NCI-H2196 (cell line): ENCODE results near the gene TANGO2.
A peak's percentile ranks its signal among the peaks of the same experiment; 100 is the strongest.

Experiments used
- DNase-seq: peaks from one replicate; lab custom pipeline; 2025; ENCODE audit not compliant: unreplicated experiment; lab: John Stamatoyannopoulos, UW

Gene TANGO2

GRCh38 chr22:20096574-20097420, 75.9 kb downstream of the TANGO2 start:
- no peak for DNase-seq

DNA sequence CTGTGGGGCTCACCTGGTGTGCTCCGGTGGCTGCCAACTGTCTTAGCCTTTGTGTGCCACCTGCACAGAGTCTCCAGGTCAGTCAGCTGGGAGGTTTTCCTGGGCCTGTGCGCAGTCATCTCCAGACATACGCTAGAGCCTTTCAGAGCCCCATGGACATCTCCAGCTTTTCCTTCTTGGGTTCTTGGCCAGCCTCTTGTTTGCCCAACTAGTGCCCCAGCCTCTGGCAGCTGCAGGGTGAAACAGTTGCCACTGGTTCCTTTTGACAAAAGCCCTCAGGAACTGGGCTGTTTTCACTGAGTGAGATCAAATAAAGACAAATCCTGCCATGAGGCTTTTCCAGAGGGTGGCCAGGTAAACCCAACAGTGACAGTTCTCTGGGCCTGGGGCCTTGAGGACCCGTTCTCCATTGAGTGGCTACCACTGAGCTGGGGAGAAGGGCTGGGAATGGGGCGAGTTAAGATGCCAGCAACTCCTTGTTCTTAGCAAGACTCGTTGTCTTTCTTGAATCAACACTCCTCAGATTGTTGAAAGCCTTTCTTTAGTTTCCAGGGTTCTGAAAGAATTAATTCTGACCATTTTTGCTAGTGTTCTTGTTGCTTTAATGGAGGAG, 78.3 kb downstream of the TANGO2 start:
- no peak for DNase-seq

DNA sequence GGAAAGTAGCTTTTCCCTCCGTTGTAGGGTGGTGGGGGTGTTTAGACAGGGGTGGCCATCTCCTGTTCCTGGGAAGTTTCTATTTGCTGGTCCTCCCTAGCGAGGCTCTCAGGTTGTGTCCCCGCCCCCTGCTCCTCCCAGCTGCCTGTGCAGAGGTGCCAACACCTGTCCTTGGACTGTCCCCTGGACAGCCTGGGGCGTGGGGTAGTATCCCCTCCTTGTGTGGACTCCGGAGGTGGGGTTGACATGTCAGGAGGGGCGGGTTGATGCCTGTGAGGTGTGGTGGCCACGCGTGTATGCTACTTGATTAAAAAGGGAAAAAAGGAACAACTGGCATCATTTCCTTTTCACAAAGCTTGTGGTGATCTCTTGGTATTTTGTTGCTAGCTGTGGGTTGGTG, 80.7 kb downstream of the TANGO2 start:
- no peak for DNase-seq

DNA sequence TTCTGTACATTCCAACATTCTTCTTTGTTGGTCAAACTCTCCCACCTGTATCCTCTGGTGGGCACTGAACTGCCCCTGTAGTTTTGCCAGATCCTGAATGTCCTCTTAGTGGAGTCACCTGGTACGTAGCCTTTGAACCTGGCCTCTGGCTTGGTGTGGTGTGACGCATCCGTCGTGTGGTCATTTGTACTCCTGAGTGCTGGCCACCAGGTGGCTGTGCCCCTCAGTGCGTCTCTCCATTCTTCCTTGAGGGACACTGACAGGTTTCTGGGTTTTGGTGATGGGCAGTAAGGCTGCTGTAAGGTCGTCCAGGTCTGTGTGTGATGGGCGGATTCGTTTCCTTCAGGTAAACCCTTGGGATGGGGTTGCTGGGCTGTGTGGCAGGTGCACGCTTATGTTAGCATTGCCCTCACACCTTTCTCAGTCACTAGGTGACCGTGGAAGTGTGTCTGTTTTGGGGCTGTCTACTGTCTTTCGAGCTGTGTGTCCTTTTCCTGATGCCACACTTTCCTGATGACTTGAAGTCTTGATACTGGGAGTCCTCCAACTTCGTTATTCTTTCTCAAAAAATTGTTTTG, 81.4 kb downstream of the TANGO2 start:
- DNase-seq, result no peak

DNA sequence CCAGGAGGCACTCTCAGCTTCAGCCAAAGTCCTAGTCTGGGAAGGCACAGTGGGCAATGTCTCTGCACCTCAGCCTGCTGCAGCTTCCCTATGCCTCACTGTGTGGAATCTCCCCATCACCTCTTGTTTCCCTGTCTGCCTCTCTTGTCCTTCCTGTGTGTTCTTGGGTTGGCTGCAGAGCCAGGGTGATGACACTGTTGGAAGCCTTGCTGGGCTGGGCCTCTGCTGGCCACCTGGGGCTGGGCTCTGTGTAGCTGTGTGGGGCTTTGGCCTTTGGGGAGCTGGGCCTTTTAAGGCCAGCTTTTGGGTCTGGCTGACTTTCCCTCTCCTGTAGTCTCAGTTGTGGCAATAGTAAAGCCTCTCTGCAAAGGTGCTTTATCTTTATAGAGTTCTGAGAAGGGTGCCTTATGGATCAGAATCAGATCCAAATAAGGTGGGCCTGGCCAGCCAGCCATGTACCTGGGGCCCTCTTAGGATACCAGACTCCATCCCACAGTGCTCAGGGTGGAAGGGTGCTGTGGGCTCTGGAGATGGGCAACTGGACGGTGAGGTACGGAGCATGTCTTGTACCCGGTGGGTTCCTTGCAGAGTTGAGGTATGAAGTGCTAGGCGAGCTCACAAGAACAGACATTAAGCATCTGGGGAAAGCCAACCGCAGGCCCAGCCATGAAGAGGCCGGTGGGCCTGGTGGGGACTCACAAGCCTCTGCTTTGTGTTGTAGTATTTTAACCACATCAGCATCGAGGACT, 84.7 kb downstream of the TANGO2 start:
- no peak for DNase-seq

DNA sequence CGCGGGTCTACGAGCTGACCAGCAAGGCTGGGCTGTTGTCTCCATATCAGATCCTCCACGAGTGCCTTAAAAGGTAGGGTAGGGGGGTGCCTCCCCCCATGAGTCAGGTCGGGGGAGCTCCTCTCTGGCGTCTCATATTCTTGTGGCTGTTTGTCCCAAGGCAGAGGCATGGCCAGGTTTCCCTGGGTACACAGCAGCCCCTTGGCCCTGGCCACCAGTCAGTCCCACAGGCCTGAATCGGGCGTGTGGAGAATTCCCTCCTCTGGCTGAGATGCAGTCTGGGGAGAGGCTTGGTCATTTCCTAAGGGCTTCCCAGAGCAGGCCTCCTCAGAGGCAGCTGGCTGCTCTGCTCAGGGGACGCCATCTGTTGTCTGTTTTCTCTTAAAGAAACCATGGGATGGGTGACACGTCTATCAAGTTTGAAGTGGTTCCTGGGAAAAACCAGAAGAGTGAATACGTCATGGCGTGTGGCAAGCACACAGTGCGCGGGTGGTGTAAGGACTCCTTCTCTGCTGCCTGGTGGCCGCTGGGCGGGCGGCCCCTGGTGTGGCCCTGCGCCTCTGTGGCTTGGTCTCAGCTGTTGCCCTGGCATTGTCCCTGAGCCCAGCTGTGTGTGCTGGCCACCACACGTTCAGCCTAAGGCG, 85.4 kb downstream of the TANGO2 start:
- DNase-seq, result no peak

DNA sequence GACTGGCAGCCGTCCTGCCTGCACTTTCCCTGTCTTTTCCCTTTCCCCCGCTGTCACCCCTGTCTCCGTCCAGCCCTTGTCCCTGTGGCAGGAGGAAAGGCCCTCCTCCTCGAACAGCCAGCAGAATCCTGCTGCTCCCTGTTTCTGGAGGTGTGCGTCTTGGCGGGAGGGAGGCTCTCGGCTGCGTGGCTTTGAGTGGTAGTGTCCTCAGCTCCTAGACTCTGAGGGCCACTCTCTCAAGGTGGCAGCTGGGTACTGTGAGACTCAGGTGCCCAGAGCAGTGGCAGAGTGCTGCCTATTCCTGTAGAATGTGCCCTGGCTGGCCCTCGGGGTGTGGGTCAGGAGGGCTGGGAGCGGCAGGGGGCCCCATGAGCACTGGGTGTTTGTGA, 85.9 kb downstream of the TANGO2 start:
- DNase-seq, result no peak

DNA sequence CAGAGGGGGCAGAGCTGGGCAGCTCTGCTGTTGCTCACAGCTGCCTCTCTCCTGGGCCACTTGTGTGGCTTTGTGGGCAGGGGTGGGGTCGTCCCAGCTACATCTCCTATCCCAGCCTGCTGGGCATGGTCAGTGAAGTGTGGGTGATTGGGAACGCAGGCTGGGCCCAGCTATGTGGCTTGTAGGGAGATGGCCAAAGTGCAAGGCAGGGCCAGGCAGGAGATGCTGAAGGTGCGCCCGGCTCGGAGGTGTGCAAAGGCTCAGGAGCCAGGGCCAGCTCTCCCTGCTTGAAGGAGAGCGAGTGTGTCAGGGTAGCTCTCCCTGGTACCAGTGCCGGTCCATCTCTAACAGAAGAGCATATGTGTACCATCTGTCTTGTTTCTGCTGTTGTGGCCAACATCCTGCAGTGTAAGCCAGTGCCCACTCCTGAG, 86.6 kb downstream of the TANGO2 start:
- no peak for DNase-seq

DNA sequence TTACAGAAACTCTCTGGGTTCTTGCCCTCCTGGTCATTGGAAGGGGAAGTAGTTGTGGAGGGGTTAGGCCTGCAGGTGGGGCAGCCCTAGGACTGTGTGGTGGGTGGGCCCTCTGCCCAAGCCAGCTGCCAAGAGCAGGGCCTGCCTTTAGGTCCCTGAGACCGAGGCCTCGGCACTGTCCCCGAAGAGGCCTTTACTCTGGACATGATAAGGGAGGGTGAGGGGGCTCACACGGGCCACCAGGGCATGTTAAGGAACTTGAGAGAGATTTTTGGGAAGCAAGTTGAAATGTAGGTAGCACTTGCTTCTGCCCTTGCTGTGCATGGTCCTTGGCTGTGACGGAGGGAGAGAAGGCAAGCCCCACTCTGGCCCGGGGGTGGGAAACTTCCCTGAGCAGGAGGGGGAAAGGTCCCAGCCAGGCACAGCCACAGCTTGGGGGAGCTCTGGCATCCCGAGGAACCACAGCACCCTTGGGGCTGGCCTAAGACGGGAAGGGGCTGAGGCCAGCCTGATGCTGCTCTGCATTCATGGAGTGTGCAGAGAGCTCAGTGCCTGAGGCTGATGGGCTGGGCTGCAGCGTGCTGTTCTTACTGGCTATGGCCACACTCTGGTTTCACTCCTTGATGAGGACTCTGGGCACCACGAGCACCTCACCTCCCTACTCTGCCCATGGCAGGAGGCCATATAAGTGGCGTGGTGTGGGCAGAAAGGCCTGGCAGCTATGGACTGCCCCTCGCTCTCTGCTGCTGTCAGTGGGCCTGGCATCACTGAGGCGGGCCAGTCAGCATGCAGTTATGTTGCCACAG, 87.2 kb downstream of the TANGO2 start:
- no peak for DNase-seq

DNA sequence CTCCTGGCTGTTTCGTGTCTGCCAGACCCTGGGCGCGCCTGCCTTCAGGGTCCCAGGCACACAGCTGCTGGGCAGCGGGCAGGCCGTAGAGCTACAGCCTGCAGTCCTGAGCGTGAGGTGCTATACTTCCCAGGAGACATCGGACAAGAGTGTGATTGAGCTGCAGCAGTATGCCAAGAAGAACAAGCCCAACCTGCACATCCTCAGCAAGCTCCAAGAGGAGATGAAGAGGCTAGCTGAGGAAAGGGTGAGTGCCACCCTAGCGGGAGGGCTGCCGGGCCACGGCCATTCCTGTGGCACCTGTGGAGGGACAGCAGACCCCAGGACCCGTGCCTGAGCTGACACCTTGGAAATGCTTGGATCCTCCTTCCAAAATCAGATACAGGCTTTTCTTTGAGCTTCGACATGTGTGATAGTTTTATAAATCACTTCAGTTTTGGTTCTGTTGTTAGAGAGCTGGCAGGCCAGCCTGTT, 87.9 kb downstream of the TANGO2 start:
- DNase-seq, result no peak

GRCh38 chr22:20109411-20110358, 88.8 kb downstream of the TANGO2 start:
- DNase-seq, result no peak

DNA sequence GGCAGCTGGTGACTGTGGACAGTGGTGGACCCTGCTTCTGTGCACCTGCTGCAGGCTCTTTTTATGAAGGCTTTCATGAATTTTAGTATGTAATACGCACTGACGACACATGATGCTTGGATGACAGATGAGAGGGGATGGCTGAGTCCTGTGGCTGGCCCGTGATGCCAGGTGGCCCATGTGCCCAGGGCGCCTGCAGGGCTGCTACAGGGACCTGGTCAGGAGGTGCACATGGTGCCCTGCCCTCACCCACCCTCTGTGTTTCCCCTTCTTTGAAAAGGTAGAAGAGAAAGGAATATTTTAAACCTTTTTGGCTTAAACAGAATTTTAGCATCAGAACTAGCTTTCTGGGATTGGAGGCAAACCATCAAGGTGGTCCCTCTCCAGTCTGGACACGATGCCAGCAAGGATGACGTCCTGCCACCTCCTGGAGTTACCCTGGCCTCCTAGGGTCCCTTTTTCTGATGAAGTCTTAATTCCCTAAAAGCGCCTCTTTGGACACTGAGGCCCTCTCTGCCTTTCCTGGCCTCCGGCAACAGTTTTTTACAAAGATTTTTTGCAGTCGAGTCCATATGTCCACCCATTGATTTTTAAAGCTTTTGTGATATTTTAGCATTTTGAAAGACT, 89.6 kb downstream of the TANGO2 start:
- no peak for DNase-seq

DNA sequence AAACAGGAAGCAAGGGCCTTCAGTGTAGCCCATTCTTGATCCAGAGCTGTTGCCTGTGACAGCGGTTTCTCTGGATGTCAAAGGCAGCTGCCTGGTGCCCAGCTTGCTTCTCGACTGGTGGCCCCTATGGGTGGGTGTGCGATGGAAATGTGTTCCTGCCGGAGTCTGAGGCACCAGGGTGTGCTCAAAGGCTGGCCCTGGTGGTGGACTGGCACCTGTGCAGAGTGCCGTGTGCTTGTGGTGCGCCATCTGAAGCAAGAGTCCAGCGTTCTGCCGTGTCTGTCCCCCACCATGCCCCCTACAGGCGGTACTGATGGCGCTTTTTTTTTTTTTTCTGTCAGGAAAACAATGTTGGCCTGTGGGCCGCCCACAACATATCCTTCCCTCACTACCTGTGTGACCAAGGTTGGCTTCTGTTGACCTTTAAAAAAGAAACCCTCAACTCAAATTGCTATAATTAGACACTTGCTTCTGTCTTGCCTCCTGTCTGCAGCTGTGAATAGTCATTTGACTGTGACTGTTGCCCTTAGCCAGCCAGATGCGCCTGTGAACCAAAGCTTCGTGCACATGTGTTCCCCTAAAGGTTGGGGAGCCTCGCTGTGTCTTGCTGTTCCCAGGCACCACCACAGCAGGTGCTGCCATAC, 90.3 kb downstream of the TANGO2 start:
- DNase-seq, result peak; percentile 7

GRCh38 chr22:20111689-20112622, 91.0 kb downstream of the TANGO2 start:
- DNase-seq, result no peak

GRCh38 chr22:20112623-20113511, 92.0 kb downstream of the TANGO2 start:
- DNase-seq, result no peak
